ENCODE data around the gene TMF1.

DNA sequence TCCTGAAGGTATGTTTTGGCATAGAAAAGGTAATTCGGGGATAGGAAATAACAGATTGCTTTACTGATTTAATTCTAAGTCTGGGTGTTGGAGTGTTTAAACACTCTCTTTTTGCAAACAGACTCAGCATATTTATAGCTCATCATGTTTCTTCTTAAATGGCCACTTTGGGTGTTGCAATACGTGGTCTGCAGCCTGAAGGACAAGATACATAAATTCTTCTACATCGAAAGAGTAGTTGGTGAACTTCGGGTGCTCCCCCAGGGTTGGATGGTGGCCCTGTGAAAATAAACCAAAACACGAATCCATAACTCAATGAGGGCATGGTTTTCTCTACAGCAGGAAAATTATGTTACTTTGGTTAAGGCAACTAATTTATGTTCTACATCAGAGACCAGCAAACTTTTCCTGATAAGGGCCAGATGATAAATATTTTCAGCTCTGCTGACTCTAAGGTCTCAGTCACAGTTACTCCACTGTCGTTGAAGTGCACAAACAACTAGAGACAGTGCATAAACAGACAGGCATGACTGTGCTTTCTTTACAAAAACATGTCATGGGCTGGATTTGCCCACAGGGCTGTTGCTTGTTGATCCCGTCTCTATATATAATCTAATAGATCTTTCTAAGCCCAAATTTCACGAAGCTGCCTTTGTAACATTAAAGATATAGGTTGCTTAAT, 74.5 kb downstream of the TMF1 start:
- TF ChIP-seq, protein P1, sequence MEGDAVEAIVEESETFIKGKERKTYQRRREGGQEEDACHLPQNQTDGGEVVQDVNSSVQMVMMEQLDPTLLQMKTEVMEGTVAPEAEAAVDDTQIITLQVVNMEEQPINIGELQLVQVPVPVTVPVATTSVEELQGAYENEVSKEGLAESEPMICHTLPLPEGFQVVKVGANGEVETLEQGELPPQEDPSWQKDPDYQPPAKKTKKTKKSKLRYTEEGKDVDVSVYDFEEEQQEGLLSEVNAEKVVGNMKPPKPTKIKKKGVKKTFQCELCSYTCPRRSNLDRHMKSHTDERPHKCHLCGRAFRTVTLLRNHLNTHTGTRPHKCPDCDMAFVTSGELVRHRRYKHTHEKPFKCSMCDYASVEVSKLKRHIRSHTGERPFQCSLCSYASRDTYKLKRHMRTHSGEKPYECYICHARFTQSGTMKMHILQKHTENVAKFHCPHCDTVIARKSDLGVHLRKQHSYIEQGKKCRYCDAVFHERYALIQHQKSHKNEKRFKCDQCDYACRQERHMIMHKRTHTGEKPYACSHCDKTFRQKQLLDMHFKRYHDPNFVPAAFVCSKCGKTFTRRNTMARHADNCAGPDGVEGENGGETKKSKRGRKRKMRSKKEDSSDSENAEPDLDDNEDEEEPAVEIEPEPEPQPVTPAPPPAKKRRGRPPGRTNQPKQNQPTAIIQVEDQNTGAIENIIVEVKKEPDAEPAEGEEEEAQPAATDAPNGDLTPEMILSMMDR (IDR thresholded peaks at IDR 0.05; ENCODE audit: low read depth, low read length): no peak
- TF ChIP-seq EZH2phosphoT487 (IDR thresholded peaks at IDR 0.05; ENCODE audit: low read depth): no peak

All from OCI-LY3 (cell line).